A673 (cell line): ENCODE measurements around the gene GMPR.

Experiments used
- CTCF ChIP-seq: fragments of 300-800, 200-600 bp; sonication (generic); conservative IDR thresholded peaks from 2 replicates; pipeline ENCODE4 v1.5.1; 2017; ENCODE audit warnings: low read depth, mild to moderate bottlenecking, antibody characterized with exemption, low read length, moderate library complexity, mixed read lengths
- EZH2 ChIP-seq: fragments of 200-600 bp; sonication (generic); IDR thresholded peaks from 2 replicates; pipeline ENCODE4 v1.6.1; 2017; ENCODE audit warnings: borderline replicate concordance, low read depth, mild to moderate bottlenecking, mixed read lengths, antibody characterized with exemption, low read length; ENCODE audit not compliant: poor library complexity, severe bottlenecking

GRCh38 chr6:16295471-16295870 is 57.1 kb downstream of the GMPR start:
- TF ChIP-seq CTCF: no peak
- TF ChIP-seq EZH2: no peak
